ENCODE measurements around the gene RBP2.

RBP2 gene

DNA sequence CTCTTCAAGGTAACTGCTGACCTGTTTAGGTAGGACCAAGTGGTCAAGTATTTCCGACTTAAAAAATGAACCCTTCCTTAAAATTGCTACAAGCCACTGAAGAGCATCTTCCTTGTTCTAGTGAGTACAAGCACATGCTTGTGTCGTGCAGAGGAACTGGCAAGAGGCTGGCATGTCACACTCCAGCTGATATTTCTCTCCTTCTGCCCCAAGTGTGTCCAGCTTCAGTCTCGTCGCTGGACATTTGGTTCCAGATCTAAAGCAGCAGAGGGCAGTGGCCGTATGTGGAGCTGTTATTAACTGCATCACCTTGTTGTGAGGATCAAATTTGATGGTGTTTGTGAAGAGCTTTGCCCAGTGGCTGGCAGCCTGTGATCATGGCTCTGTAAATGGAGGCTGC, 10.0 kb downstream of the RBP2 start:
- no peak overlapping the region for H2BK15ac ChIP-seq (replicated peaks; ENCODE audit: low read depth)
- H2AK5ac ChIP-seq (ENCODE audit: low read length) = no peak overlapping the region
- H2BK5ac ChIP-seq (ENCODE audit: low read length) = no peak overlapping the region
- H4K8ac ChIP-seq (ENCODE audit: low read depth, low read length) = no peak overlapping the region
- WGBS (ENCODE audit: extremely low coverage, insufficient coverage, low lambda C conversion rate) = no CpG with 5 or more reads among the region's 5 CpGs
- no peak overlapping the region for H3K18ac ChIP-seq (ENCODE audit: low read length)
- no peak for DNase-seq
- H3K4ac ChIP-seq (ENCODE audit: low read depth, low read length) = no peak overlapping the region
- H3K23ac ChIP-seq (ENCODE audit: low read length) = no peak overlapping the region
- H3K36me3 ChIP-seq (ENCODE audit: control insufficient read depth, insufficient read depth, low read length) = no peaks in the 10 kb centered on the region
- no peak overlapping the region for H3K4me3 ChIP-seq (ENCODE audit: low read length)
- H3K9ac ChIP-seq (ENCODE audit: low read length) = no peak overlapping the region
- no peaks in the 10 kb centered on the region for H3K4me1 ChIP-seq (ENCODE audit: control insufficient read depth, low read depth, low read length)
- no peak overlapping the region for H2BK120ac ChIP-seq (ENCODE audit: low read depth, low read length)
- no peak overlapping the region for H4K5ac ChIP-seq (ENCODE audit: low read length)
- no peak overlapping the region for H3K4me2 ChIP-seq (ENCODE audit: low read length)
- no peaks in the 10 kb centered on the region for H3K27me3 ChIP-seq (ENCODE audit: insufficient read depth, low read length, poor library complexity)
- no peaks in the 10 kb centered on the region for H3K79me1 ChIP-seq (ENCODE audit: low read length)
- H3K79me2 ChIP-seq (ENCODE audit: control insufficient read depth, insufficient read depth, low read length) = no peaks in the 10 kb centered on the region
- H3K27ac ChIP-seq (ENCODE audit: low read depth, low read length) = no peak overlapping the region
- no peak overlapping the region for H3K56ac ChIP-seq (ENCODE audit: low read length)

GRCh38 chr3:139465636-139466035, 10.7 kb downstream of the RBP2 start:
- H3K23ac ChIP-seq (ENCODE audit: low read length) = no peak overlapping the region
- no peak overlapping the region for H3K56ac ChIP-seq (ENCODE audit: low read length)
- H2BK15ac ChIP-seq (replicated peaks; ENCODE audit: low read depth) = no peak overlapping the region
- H3K4me3 ChIP-seq (ENCODE audit: low read length) = no peak overlapping the region
- no peaks in the 10 kb centered on the region for H3K27me3 ChIP-seq (ENCODE audit: insufficient read depth, low read length, poor library complexity)
- H2AK5ac ChIP-seq (ENCODE audit: low read length) = no peak overlapping the region
- no peak overlapping the region for H3K27ac ChIP-seq (ENCODE audit: low read depth, low read length)
- no peak overlapping the region for H3K4me2 ChIP-seq (ENCODE audit: low read length)
- H4K8ac ChIP-seq (ENCODE audit: low read depth, low read length) = no peak overlapping the region
- no peak overlapping the region for H2BK120ac ChIP-seq (ENCODE audit: low read depth, low read length)
- no peak for DNase-seq
- no peak overlapping the region for H3K18ac ChIP-seq (ENCODE audit: low read length)
- no peaks in the 10 kb centered on the region for H3K4me1 ChIP-seq (ENCODE audit: control insufficient read depth, low read depth, low read length)
- H4K5ac ChIP-seq (ENCODE audit: low read length) = no peak overlapping the region
- no peaks in the 10 kb centered on the region for H3K36me3 ChIP-seq (ENCODE audit: control insufficient read depth, insufficient read depth, low read length)
- no peak overlapping the region for H3K9ac ChIP-seq (ENCODE audit: low read length)
- no peaks in the 10 kb centered on the region for H3K79me2 ChIP-seq (ENCODE audit: control insufficient read depth, insufficient read depth, low read length)
- H3K79me1 ChIP-seq (ENCODE audit: low read length) = no peaks in the 10 kb centered on the region
- no peak overlapping the region for H3K4ac ChIP-seq (ENCODE audit: low read depth, low read length)
- H2BK5ac ChIP-seq (ENCODE audit: low read length) = no peak overlapping the region
- WGBS (ENCODE audit: extremely low coverage, insufficient coverage, low lambda C conversion rate) = no CpG with 5 or more reads among the region's 7 CpGs

- H2BK5ac ChIP-seq (ENCODE audit: low read length) = no peak overlapping the region
- H3K79me2 ChIP-seq (ENCODE audit: control insufficient read depth, insufficient read depth, low read length) = no peaks in the 10 kb centered on the region
- no peak overlapping the region for H4K8ac ChIP-seq (ENCODE audit: low read depth, low read length)
- no peak overlapping the region for H3K4me2 ChIP-seq (ENCODE audit: low read length)
- H3K23ac ChIP-seq (ENCODE audit: low read length) = no peak overlapping the region
- H3K9ac ChIP-seq (ENCODE audit: low read length) = no peak overlapping the region
- H3K4me1 ChIP-seq (ENCODE audit: control insufficient read depth, low read depth, low read length) = no peaks in the 10 kb centered on the region
- no peaks in the 10 kb centered on the region for H3K79me1 ChIP-seq (ENCODE audit: low read length)
- no peak overlapping the region for H3K18ac ChIP-seq (ENCODE audit: low read length)
- H3K27ac ChIP-seq (ENCODE audit: low read depth, low read length) = no peak overlapping the region
- H2BK120ac ChIP-seq (ENCODE audit: low read depth, low read length) = no peak overlapping the region
- H4K5ac ChIP-seq (ENCODE audit: low read length) = no peak overlapping the region
- H3K4ac ChIP-seq (ENCODE audit: low read depth, low read length) = no peak overlapping the region
- 100% methylated on average over 2 of the region's 3 CpGs for WGBS (ENCODE audit: extremely low coverage, insufficient coverage, low lambda C conversion rate)
- no peak overlapping the region for H2AK5ac ChIP-seq (ENCODE audit: low read length)
- no peaks in the 10 kb centered on the region for H3K36me3 ChIP-seq (ENCODE audit: control insufficient read depth, insufficient read depth, low read length)
- H3K4me3 ChIP-seq (ENCODE audit: low read length) = no peak overlapping the region
- no peak overlapping the region for H2BK15ac ChIP-seq (replicated peaks; ENCODE audit: low read depth)
- H3K56ac ChIP-seq (ENCODE audit: low read length) = no peak overlapping the region
- no peak for DNase-seq
- H3K27me3 ChIP-seq (ENCODE audit: insufficient read depth, low read length, poor library complexity) = no peaks in the 10 kb centered on the region
These were observed 12.8 kb downstream of the RBP2 start for GRCh38 chr3:139463466-139463865.

DNA sequence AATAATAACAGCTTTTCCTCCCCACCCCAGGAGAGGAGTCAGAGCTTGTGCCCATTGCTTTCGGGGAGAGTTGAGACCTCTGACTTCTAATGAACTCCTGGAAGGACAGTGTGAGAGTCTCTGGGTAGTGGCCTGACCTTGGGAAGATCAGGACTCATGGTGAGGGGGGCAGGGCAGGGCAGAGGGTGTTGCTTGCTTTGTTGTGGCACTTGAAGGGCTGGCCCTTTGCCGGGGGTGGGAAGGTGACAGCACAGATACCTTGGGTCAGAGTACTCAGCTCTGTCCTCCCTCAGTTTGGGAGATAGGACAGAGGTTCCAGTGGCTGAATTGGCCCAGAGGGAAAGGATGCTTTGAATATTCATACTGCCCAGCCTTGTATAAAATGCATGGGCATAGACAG, 15.8 kb downstream of the RBP2 start:
- no CpG with 5 or more reads among the region's 2 CpGs for WGBS (ENCODE audit: extremely low coverage, insufficient coverage, low lambda C conversion rate)
- no peaks in the 10 kb centered on the region for H3K79me1 ChIP-seq (ENCODE audit: low read length)

DNA sequence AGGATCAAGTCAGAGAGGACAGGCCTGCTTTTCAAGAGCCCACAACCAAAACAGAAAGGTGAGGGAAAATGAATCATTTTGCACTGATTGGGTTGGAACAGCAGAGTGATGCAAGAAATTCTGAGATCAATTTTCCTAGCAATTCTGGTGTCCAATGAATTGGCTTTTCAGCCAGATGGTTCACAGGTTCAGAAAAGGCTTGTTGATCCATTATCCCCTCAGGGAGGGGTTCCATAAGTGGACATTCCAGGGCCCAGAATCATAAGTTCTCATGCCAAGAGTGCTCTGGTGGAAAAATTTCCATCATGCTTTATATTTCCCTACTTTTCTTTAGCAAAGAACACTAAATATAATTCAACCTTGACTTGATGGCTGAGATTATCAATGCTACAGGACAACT, 16.2 kb downstream of the RBP2 start:
- H3K23ac ChIP-seq (ENCODE audit: low read length) = no peak overlapping the region
- no peaks in the 10 kb centered on the region for H3K27me3 ChIP-seq (ENCODE audit: insufficient read depth, low read length, poor library complexity)
- no peak overlapping the region for H3K27ac ChIP-seq (ENCODE audit: low read depth, low read length)
- H3K56ac ChIP-seq (ENCODE audit: low read length) = no peak overlapping the region
- no peaks in the 10 kb centered on the region for H3K79me1 ChIP-seq (ENCODE audit: low read length)
- no peak overlapping the region for H3K4me3 ChIP-seq (ENCODE audit: low read length)
- H4K8ac ChIP-seq (ENCODE audit: low read depth, low read length) = no peak overlapping the region
- H3K4me2 ChIP-seq (ENCODE audit: low read length) = no peak overlapping the region
- H3K79me2 ChIP-seq (ENCODE audit: control insufficient read depth, insufficient read depth, low read length) = no peaks in the 10 kb centered on the region
- H3K4me1 ChIP-seq (ENCODE audit: control insufficient read depth, low read depth, low read length) = no peaks in the 10 kb centered on the region
- H4K5ac ChIP-seq (ENCODE audit: low read length) = no peak overlapping the region
- no peaks in the 10 kb centered on the region for H3K36me3 ChIP-seq (ENCODE audit: control insufficient read depth, insufficient read depth, low read length)
- DNase-seq = no peak
- no peak overlapping the region for H2AK5ac ChIP-seq (ENCODE audit: low read length)
- no peak overlapping the region for H3K9ac ChIP-seq (ENCODE audit: low read length)
- H2BK15ac ChIP-seq (replicated peaks; ENCODE audit: low read depth) = no peak overlapping the region
- H2BK120ac ChIP-seq (ENCODE audit: low read depth, low read length) = no peak overlapping the region
- no peak overlapping the region for H2BK5ac ChIP-seq (ENCODE audit: low read length)
- no peak overlapping the region for H3K4ac ChIP-seq (ENCODE audit: low read depth, low read length)
- H3K18ac ChIP-seq (ENCODE audit: low read length) = no peak overlapping the region

More for the DNA sequence above, 15.8 kb downstream of the RBP2 start:
- no peak overlapping the region for H4K8ac ChIP-seq (ENCODE audit: low read depth, low read length)
- no peak overlapping the region for H3K4me3 ChIP-seq (ENCODE audit: low read length)
- no peak for DNase-seq
- H3K27ac ChIP-seq (ENCODE audit: low read depth, low read length) = no peak overlapping the region
- no peak overlapping the region for H3K4me2 ChIP-seq (ENCODE audit: low read length)
- no peak overlapping the region for H3K18ac ChIP-seq (ENCODE audit: low read length)
- no peak overlapping the region for H3K4ac ChIP-seq (ENCODE audit: low read depth, low read length)
- H3K9ac ChIP-seq (ENCODE audit: low read length) = no peak overlapping the region
- no peaks in the 10 kb centered on the region for H3K27me3 ChIP-seq (ENCODE audit: insufficient read depth, low read length, poor library complexity)
- H3K36me3 ChIP-seq (ENCODE audit: control insufficient read depth, insufficient read depth, low read length) = no peaks in the 10 kb centered on the region
- H3K79me2 ChIP-seq (ENCODE audit: control insufficient read depth, insufficient read depth, low read length) = no peaks in the 10 kb centered on the region
- no peak overlapping the region for H2BK120ac ChIP-seq (ENCODE audit: low read depth, low read length)
- H2BK15ac ChIP-seq (replicated peaks; ENCODE audit: low read depth) = no peak overlapping the region
- H3K23ac ChIP-seq (ENCODE audit: low read length) = no peak overlapping the region
- H3K56ac ChIP-seq (ENCODE audit: low read length) = no peak overlapping the region
- H2BK5ac ChIP-seq (ENCODE audit: low read length) = no peak overlapping the region
- no peak overlapping the region for H4K5ac ChIP-seq (ENCODE audit: low read length)
- no peaks in the 10 kb centered on the region for H3K4me1 ChIP-seq (ENCODE audit: control insufficient read depth, low read depth, low read length)
- H2AK5ac ChIP-seq (ENCODE audit: low read length) = no peak overlapping the region

DNA sequence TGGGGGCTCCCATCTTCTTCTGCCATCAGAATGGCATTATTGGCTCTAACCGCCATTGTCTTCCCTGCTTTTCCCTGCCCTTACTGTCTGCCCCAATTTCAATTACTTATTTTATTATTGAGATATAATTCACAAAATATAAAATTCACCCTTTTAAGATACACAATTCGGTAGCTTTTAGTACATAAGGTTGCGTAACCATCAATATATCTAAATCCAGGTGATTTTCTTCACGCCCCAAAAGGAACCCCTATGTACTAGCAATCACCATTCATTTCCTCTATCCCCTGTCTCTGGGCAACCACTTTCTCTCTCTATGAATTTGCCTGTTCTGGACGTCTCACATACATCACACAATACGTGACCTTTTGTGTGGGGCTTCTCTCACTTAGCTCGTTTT, 18.0 kb downstream of the RBP2 start:
- Histone ChIP-seq H3K79me2 (ENCODE audit: control insufficient read depth, insufficient read depth, low read length) (no peaks in the 10 kb centered on the region), H3K36me3 (ENCODE audit: control insufficient read depth, insufficient read depth, low read length) (no peaks in the 10 kb centered on the region), H3K4me2 (ENCODE audit: low read length) (no peak overlapping the region), H3K4me3 (ENCODE audit: low read length) (no peak overlapping the region), H3K4ac (ENCODE audit: low read depth, low read length) (no peak overlapping the region), H2AK5ac (ENCODE audit: low read length) (no peak overlapping the region), H3K27me3 (ENCODE audit: insufficient read depth, low read length, poor library complexity) (no peaks in the 10 kb centered on the region), H2BK120ac (ENCODE audit: low read depth, low read length) (no peak overlapping the region), H3K23ac (ENCODE audit: low read length) (no peak overlapping the region), H3K4me1 (ENCODE audit: control insufficient read depth, low read depth, low read length) (no peaks in the 10 kb centered on the region), H4K8ac (ENCODE audit: low read depth, low read length) (no peak overlapping the region), H2BK5ac (ENCODE audit: low read length) (no peak overlapping the region), H3K27ac (ENCODE audit: low read depth, low read length) (no peak overlapping the region), H3K79me1 (ENCODE audit: low read length) (no peaks in the 10 kb centered on the region), H3K9ac (ENCODE audit: low read length) (no peak overlapping the region), H3K18ac (ENCODE audit: low read length) (no peak overlapping the region), H3K56ac (ENCODE audit: low read length) (no peak overlapping the region), H4K5ac (ENCODE audit: low read length) (no peak overlapping the region), H2BK15ac (replicated peaks; ENCODE audit: low read depth) (no peak overlapping the region)
- DNase-seq = no peak
- WGBS (ENCODE audit: extremely low coverage, insufficient coverage, low lambda C conversion rate) = no CpG with 5 or more reads among the region's 7 CpGs

Measured in mesendoderm (in vitro differentiated cells).